Testis (tissue), 3 donors: ENCODE results near the gene SH3RF2. TPM values are rescaled to one million over a fixed set of nuclear protein-coding genes. Genes with fewer than 3 reads are reported as not detected.

ENCODE experiments used
- DNase-seq: peaks from one replicate; pipeline ENCODE4 v3.0.0-alpha.2; 2019
- H3K27ac ChIP-seq, 2 donors: fragments of 200-600 bp; sonication (generic); one replicate each; pipeline ENCODE4 v1.5.1; 2019
- H3K27me3 ChIP-seq: fragments of 200-600 bp; sonication (generic); one replicate; pipeline ENCODE4 v1.5.1; 2019
- H3K36me3 ChIP-seq: fragments of 200-600 bp; sonication (generic); one replicate; pipeline ENCODE4 v1.5.1; 2017; ENCODE audit warnings: low read depth; ENCODE audit errors: missing control alignments
- H3K4me1 ChIP-seq: fragments of 200-600 bp; sonication (generic); one replicate; pipeline ENCODE4 v1.5.1; 2019
- H3K4me3 ChIP-seq, 2 donors: fragments of 200-600 bp; sonication (generic); one replicate each; pipeline ENCODE4 v1.5.1; 2017 to 2019
- H3K9me3 ChIP-seq: fragments of 200-600 bp; sonication (generic); one replicate; pipeline ENCODE4 v1.5.1; 2017
- POLR2A ChIP-seq: fragments of 450-650 bp; IDR thresholded peaks from one replicate; pipeline ENCODE4 v1.6.1; 2017; ENCODE audit warnings: antibody characterized with exemption, mild to moderate bottlenecking, moderate library complexity
- WGBS, 2 donors: methylation state at CpG; one replicate each; pipeline ENCODE4 v1.1.5; 2018; 5-methylcytosine and 5-hydroxymethylcytosine counted together
- intact Hi-C: fragments of 100-400 bp; cut with DNase I; formaldehyde crosslinking; loops from one replicate; pipeline ENCODE4 v1.15.1; 2023; ENCODE audit warnings: low total_unique reads
- polyA plus RNA-seq: library from polyadenylated mRNA; stranded (reverse); fragments of 350-450 nt; fragmentation: Illumina TruSeq; extraction: RNeasy Lipid Tissue Mini Kit (QIAGEN cat#74804); gene quantifications from one replicate; pipeline ENCODE4 v1.2.3, GENCODE V29; 2014; ENCODE audit warnings: low read depth, low replicate concordance; ENCODE audit not compliant: insufficient read depth
- total RNA-seq, 2 donors: library from RNA; depleted of rRNA; stranded (reverse); fragments of >200 nt; gene quantifications; one replicate each; pipeline ENCODE4 v1.2.3, GENCODE V29; 2016
- TF ChIP-seq, protein P1 (sequence below), 3 experiments: fragments of 450-650 bp in 2 of 3; fragments of 200-600 bp in 1 of 3; sonication (generic) in 1 of 3; IDR thresholded peaks; one replicate each; pipeline ENCODE4 v1.5.1; 2016 to 2019; ENCODE audit warnings: antibody characterized with exemption in 3 of 3, mild to moderate bottlenecking in 2 of 3, moderate library complexity in 1 of 3

SH3RF2 gene
- total and polyA plus RNA-seq, 3 donors from 2014 or later, result 127 to 416 (median 378) TPM

- TF ChIP-seq, protein P1, sequence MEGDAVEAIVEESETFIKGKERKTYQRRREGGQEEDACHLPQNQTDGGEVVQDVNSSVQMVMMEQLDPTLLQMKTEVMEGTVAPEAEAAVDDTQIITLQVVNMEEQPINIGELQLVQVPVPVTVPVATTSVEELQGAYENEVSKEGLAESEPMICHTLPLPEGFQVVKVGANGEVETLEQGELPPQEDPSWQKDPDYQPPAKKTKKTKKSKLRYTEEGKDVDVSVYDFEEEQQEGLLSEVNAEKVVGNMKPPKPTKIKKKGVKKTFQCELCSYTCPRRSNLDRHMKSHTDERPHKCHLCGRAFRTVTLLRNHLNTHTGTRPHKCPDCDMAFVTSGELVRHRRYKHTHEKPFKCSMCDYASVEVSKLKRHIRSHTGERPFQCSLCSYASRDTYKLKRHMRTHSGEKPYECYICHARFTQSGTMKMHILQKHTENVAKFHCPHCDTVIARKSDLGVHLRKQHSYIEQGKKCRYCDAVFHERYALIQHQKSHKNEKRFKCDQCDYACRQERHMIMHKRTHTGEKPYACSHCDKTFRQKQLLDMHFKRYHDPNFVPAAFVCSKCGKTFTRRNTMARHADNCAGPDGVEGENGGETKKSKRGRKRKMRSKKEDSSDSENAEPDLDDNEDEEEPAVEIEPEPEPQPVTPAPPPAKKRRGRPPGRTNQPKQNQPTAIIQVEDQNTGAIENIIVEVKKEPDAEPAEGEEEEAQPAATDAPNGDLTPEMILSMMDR (IDR thresholded peaks at IDR 0.05), result no peak
- TF ChIP-seq POLR2A, result no peak
- Histone ChIP-seq H3K4me1 (no peaks in the 10 kb centered on the region), H3K27me3 (no peaks in the 10 kb centered on the region), H3K4me3 (no peak overlapping the region), H3K9me3 (no peaks in the 10 kb centered on the region), H3K27ac (no peak overlapping the region), H3K36me3 (no peaks in the 10 kb centered on the region)
- no peak for DNase-seq
- intact Hi-C loops, result no loop called here
- WGBS, 2 donors, result 75 to 79% methylated on average over 4 of the region's 4 CpGs
These were observed 80.5 kb downstream of the SH3RF2 start for GRCh38 chr5:146016764-146017484.

- Histone ChIP-seq H3K4me3 (no peak overlapping the region), H3K27me3 (no peaks in the 10 kb centered on the region), H3K4me1 (no peaks in the 10 kb centered on the region), H3K27ac (no peak overlapping the region), H3K9me3 (no peaks in the 10 kb centered on the region), H3K36me3 (no peaks in the 10 kb centered on the region)
- TF ChIP-seq POLR2A, result no peak
- TF ChIP-seq, protein P1 (IDR thresholded peaks at IDR 0.05), result no peak
- intact Hi-C loops, result no loop called here
- no peak for DNase-seq
- 87 to 89% methylated on average over 5 of the region's 5 CpGs for WGBS, 2 donors
These were observed 82.4 kb downstream of the SH3RF2 start for GRCh38 chr5:146018514-146019375.

DNA sequence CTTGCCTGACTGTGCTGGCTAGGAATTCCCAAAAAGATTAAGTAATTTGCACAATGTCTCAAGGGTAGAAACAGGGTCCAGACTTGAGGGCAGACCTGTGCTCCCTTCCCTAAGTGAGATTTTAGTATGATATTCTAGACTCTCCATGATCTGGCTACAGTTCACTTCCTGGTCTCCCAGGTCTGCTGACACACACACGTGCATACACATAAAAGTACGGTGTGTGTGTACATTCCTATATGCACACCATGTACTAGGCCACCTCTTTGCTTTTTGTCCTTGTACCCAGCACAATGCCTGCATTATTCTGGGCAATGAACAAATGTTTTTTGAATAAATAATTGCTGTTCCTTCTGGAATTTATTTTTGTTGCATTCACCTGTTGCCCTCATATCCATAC, 83.7 kb downstream of the SH3RF2 start:
- H3K27ac ChIP-seq, result no peak overlapping the region
- WGBS, 2 donors, result 54 to 78% methylated on average over 2 of the region's 2 CpGs
- no peak for DNase-seq
- H3K4me1 ChIP-seq, result no peaks in the 10 kb centered on the region
- no peaks in the 10 kb centered on the region for H3K9me3 ChIP-seq
- no peaks in the 10 kb centered on the region for H3K27me3 ChIP-seq
- intact Hi-C loops, result no loop called here
- no peaks in the 10 kb centered on the region for H3K36me3 ChIP-seq
- no peak overlapping the region for H3K4me3 ChIP-seq
- no peak for TF ChIP-seq POLR2A
- TF ChIP-seq, protein P1 (IDR thresholded peaks at IDR 0.05), result no peak

GRCh38 chr5:146024034-146024433, 87.7 kb downstream of the SH3RF2 start:
- H3K27me3 ChIP-seq, result no peaks in the 10 kb centered on the region
- H3K9me3 ChIP-seq, result no peaks in the 10 kb centered on the region
- 90 to 95% methylated on average over 3 of the region's 3 CpGs for WGBS, 2 donors
- no peak overlapping the region for H3K27ac ChIP-seq
- intact Hi-C loops, result no loop called here
- H3K4me3 ChIP-seq, result no peak overlapping the region
- no peak for TF ChIP-seq POLR2A
- TF ChIP-seq, protein P1 (IDR thresholded peaks at IDR 0.05), result no peak
- DNase-seq, result no peak
- no peaks in the 10 kb centered on the region for H3K4me1 ChIP-seq
- no peaks in the 10 kb centered on the region for H3K36me3 ChIP-seq
